ENCODE measurements around the gene HCN2. TPM values are rescaled to one million over a fixed set of nuclear protein-coding genes. Genes with fewer than 3 reads are reported as not detected.

HCN2 gene
- total and polyA plus RNA-seq, 10 of the 15 experiments (the other 5 are each of a cell fraction or from before 2014, with no cell fraction given) = 0.01 to 0.54 (median 0.08) TPM; not detected in 4

- TF ChIP-seq ZNF687 (IDR thresholded peaks at IDR 0.05) (peak; percentile 94), SP1 (IDR thresholded peaks at IDR 0.05; ENCODE audit: low read depth, low read length) (no peak), USF1 (IDR thresholded peaks at IDR 0.05; ENCODE audit: borderline replicate concordance, extremely low read length, insufficient read depth, low read depth, low read length) (no peak), FOXM1 (IDR thresholded peaks at IDR 0.05; ENCODE audit: low read depth, low read length) (no peak), BCL11A (IDR thresholded peaks at IDR 0.05; ENCODE audit: low read depth, low read length) (no peak), FOS (IDR thresholded peaks at IDR 0.05; ENCODE audit: borderline replicate concordance, extremely low read depth, insufficient read length) (no peak), MAX (IDR thresholded peaks at IDR 0.05; ENCODE audit: low read depth, low read length) (peak; percentile 78; the same call in 1 of the 2 replicates), ZNF622 (IDR thresholded peaks at IDR 0.05) (no peak), ESRRA (IDR thresholded peaks at IDR 0.05; ENCODE audit: low read length) (no peak), ETV6 (conservative IDR thresholded peaks at IDR 0.05 in 1 of 2, IDR thresholded peaks at IDR 0.05 in 1 of 2; ENCODE audit: borderline replicate concordance in 1 of 2, low read depth in 1 of 2) (no peak), ZNF274 (IDR thresholded peaks at IDR 0.05; ENCODE audit: insufficient read depth, insufficient read length) (no peak), CBFB (IDR thresholded peaks at IDR 0.05; ENCODE audit: low read depth) (no peak), MTA2 (IDR thresholded peaks at IDR 0.05; ENCODE audit: low read depth) (peak; percentile 33; the same call in 1 of the 2 replicates), EP300 (IDR thresholded peaks at IDR 0.05; ENCODE audit: borderline replicate concordance in 1 of 2, control insufficient read depth in 1 of 2, low read depth in 2 of 2, low read length in 2 of 2) (no peak), YBX1 (IDR thresholded peaks at IDR 0.05) (no peak), ASH2L (IDR thresholded peaks at IDR 0.05; ENCODE audit: borderline replicate concordance, low read depth) (no peak), POLR2AphosphoS5 (IDR thresholded peaks at IDR 0.05; ENCODE audit: low read length) (no peak), SMARCA5 (IDR thresholded peaks at IDR 0.05) (peak; percentile 80; the same call in 1 of the 2 replicates), SIN3A (IDR thresholded peaks at IDR 0.05; ENCODE audit: low read depth, low read length) (no peak), TCF7 (IDR thresholded peaks at IDR 0.05; ENCODE audit: borderline replicate concordance) (no peak), MEF2A (IDR thresholded peaks at IDR 0.05; ENCODE audit: insufficient read depth, low read depth, low read length) (no peak), EGR1 (IDR thresholded peaks at IDR 0.05; ENCODE audit: borderline replicate concordance in 1 of 2, low read depth in 2 of 2, low read length in 2 of 2) (no peak), CTCF (IDR thresholded peaks at IDR 0.05 in 2 of 3, conservative IDR thresholded peaks at IDR 0.05 in 1 of 3; ENCODE audit: control insufficient read depth in 2 of 3, extremely low read depth in 1 of 3, insufficient read depth in 1 of 3, low read depth in 3 of 3, low read length in 3 of 3) (peak; percentile 81 to 95 (median 95); a peak in 5 of 6 replicates)
Observed at GRCh38 chr19:664913-665443, 75.3 kb downstream of the HCN2 start (continued).
